ENCODE data around the gene RPTOR. TPM values are rescaled to one million over a fixed set of nuclear protein-coding genes. Genes with fewer than 3 reads are reported as not detected.

RPTOR gene
- total RNA-seq, 1 donor from 2014 or later, result 32.0 TPM

DNA sequence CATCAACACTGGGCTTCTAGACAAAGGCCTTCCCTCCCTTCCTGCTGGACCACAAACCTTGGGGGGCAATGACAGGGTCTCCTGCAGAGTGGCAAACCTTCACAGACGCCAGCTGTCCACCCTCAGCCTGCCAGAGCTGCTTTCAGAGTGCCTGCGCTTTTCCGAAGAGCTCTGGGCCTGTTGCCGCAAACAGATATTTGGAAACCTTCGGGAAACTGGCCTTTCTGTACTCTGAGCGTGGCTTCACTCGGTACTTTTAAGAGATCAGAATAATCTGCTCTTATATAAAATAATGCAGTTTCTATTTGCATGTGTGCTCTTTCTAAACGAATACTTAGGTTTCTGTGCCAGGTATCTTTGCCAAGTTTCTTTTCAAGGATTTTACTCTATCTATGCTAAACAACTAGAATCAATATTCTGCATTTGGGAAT lies 294.9 kb downstream of the RPTOR start:
- FAIRE-seq, result no peak
- Mint-ChIP-seq H3K4me1 (ENCODE audit: low read depth, unreplicated experiment) (peaks cover 2% of the 10 kb centered on the region), H3K27me3 (ENCODE audit: low read depth, unreplicated experiment) (no peaks in the 10 kb centered on the region), H3K9me3 (ENCODE audit: unreplicated experiment) (no peaks in the 10 kb centered on the region), H3K27ac (ENCODE audit: unreplicated experiment) (no peak overlapping the region), H3K4me3 (ENCODE audit: unreplicated experiment) (no peak overlapping the region), H3K36me3 (ENCODE audit: low read depth, unreplicated experiment) (peaks cover 5% of the 10 kb centered on the region)
- DNase-seq (ENCODE audit: low read depth), result no peak
- no peaks in the 10 kb centered on the region for H3K27me3 ChIP-seq (ENCODE audit: insufficient read depth, low read length)
- no peak overlapping the region for H3K4me3 ChIP-seq (ENCODE audit: insufficient read depth, low read depth, low read length)
- H3K27ac ChIP-seq (ENCODE audit: low read depth, low read length), result no peak overlapping the region
- peaks cover 7% of the 10 kb centered on the region for H3K4me1 ChIP-seq (ENCODE audit: insufficient read depth, low read length)
- no peaks in the 10 kb centered on the region for H3K9me3 ChIP-seq (ENCODE audit: insufficient read depth, low read depth, low read length)
- H4K20me1 ChIP-seq (ENCODE audit: insufficient read depth, low read length), result no peaks in the 10 kb centered on the region
- TF ChIP-seq, protein P1, sequence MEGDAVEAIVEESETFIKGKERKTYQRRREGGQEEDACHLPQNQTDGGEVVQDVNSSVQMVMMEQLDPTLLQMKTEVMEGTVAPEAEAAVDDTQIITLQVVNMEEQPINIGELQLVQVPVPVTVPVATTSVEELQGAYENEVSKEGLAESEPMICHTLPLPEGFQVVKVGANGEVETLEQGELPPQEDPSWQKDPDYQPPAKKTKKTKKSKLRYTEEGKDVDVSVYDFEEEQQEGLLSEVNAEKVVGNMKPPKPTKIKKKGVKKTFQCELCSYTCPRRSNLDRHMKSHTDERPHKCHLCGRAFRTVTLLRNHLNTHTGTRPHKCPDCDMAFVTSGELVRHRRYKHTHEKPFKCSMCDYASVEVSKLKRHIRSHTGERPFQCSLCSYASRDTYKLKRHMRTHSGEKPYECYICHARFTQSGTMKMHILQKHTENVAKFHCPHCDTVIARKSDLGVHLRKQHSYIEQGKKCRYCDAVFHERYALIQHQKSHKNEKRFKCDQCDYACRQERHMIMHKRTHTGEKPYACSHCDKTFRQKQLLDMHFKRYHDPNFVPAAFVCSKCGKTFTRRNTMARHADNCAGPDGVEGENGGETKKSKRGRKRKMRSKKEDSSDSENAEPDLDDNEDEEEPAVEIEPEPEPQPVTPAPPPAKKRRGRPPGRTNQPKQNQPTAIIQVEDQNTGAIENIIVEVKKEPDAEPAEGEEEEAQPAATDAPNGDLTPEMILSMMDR (IDR thresholded peaks at IDR 0.05; ENCODE audit: insufficient read depth, low read depth, low read length), result no peak
- no peak for TF ChIP-seq EZH2 (IDR thresholded peaks at IDR 0.05; ENCODE audit: insufficient read depth, low read length)
- H3K79me2 ChIP-seq (ENCODE audit: insufficient read depth, low read length), result no peaks in the 10 kb centered on the region
- no peak overlapping the region for H3K4me2 ChIP-seq (ENCODE audit: low read length)
- no peak overlapping the region for H3K9ac ChIP-seq (ENCODE audit: low read length)
- no peaks in the 10 kb centered on the region for H3K36me3 ChIP-seq (ENCODE audit: insufficient read depth, low read length)
- H2AFZ ChIP-seq (ENCODE audit: low read depth, low read length), result peak overlapping the region; percentile 26

DNA sequence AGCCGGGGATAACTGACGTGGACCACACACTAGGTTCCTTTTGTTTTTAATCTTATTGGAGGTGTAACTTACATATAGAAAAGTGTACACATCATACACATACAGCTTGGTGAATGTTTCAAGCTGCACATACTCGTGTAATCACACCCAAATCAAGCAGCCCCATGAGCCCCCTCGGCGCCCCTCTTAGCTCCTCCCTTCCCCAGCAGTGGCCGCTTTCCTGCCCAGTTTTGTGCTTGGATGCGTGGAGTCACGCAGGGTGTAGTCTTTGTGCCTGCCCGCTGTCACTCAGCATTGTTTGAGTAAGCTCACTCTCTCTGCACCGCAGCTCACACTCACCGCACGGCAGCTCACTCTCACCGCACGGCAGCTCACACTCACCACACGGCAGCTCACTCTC lies 295.3 kb downstream of the RPTOR start:
- Mint-ChIP-seq H3K27me3 (ENCODE audit: low read depth, unreplicated experiment) (no peaks in the 10 kb centered on the region), H3K27ac (ENCODE audit: unreplicated experiment) (no peak overlapping the region)
- no peak for DNase-seq (ENCODE audit: low read depth)

DNA sequence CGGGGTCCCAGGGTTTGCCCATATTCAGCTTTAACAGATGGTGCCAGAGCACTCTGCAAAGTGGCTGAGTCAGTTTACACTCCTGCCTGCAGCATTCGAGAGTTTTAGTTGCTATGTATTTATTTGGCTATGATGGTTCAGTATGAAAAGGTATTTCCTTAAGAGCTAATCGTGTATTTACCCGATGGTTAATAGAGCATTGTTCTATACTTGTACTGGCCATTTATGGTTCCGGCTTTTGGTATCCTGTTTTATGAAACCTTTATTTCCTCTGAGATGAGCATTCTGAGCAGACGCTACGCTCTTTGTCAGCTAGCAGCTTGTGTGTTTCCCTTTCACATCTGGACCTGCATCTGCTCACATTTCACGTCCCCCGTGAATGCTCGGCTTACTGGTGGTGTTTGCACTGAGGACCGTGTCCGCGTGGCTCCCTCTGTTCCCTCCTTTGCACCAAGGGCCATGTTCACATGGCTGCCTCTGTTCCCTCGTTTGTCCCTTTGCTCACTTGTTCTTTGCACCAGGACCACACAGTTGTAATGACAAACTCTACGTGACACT lies 297.9 kb downstream of the RPTOR start:
- peaks cover 7% of the 10 kb centered on the region for H3K4me1 ChIP-seq (ENCODE audit: insufficient read depth, low read length)
- no peaks in the 10 kb centered on the region for H3K27me3 ChIP-seq (ENCODE audit: insufficient read depth, low read length)
- DNase-seq (ENCODE audit: low read depth) (no peak), FAIRE-seq (no peak)
- Mint-ChIP-seq H3K27me3 (ENCODE audit: low read depth, unreplicated experiment) (no peaks in the 10 kb centered on the region), H3K27ac (ENCODE audit: unreplicated experiment) (no peak overlapping the region), H3K4me1 (ENCODE audit: low read depth, unreplicated experiment) (peaks cover 4% of the 10 kb centered on the region), H3K9me3 (ENCODE audit: unreplicated experiment) (no peaks in the 10 kb centered on the region), H3K36me3 (ENCODE audit: low read depth, unreplicated experiment) (peaks cover 13% of the 10 kb centered on the region), H3K4me3 (ENCODE audit: unreplicated experiment) (no peak overlapping the region)
- no peak overlapping the region for H2AFZ ChIP-seq (ENCODE audit: low read depth, low read length)
- no peak overlapping the region for H3K27ac ChIP-seq (ENCODE audit: low read depth, low read length)
- H3K9me3 ChIP-seq (ENCODE audit: insufficient read depth, low read depth, low read length), result no peaks in the 10 kb centered on the region
- H3K4me2 ChIP-seq (ENCODE audit: low read length), result no peak overlapping the region
- no peaks in the 10 kb centered on the region for H4K20me1 ChIP-seq (ENCODE audit: insufficient read depth, low read length)
- H3K9ac ChIP-seq (ENCODE audit: low read length), result no peak overlapping the region
- H3K36me3 ChIP-seq (ENCODE audit: insufficient read depth, low read length), result peaks cover 4% of the 10 kb centered on the region
- no peak overlapping the region for H3K4me3 ChIP-seq (ENCODE audit: insufficient read depth, low read depth, low read length)
- H3K79me2 ChIP-seq (ENCODE audit: insufficient read depth, low read length), result no peaks in the 10 kb centered on the region
- TF ChIP-seq EZH2 (IDR thresholded peaks at IDR 0.05; ENCODE audit: insufficient read depth, low read length), result no peak
- TF ChIP-seq, protein P1 (IDR thresholded peaks at IDR 0.05; ENCODE audit: insufficient read depth, low read depth, low read length), result no peak

More for the DNA sequence above, 295.3 kb downstream of the RPTOR start:
- peaks cover 7% of the 10 kb centered on the region for H3K4me1 ChIP-seq (ENCODE audit: insufficient read depth, low read length)
- no peaks in the 10 kb centered on the region for H3K9me3 Mint-ChIP-seq (ENCODE audit: unreplicated experiment)
- no peak overlapping the region for H3K9ac ChIP-seq (ENCODE audit: low read length)
- H3K9me3 ChIP-seq (ENCODE audit: insufficient read depth, low read depth, low read length), result no peaks in the 10 kb centered on the region
- H3K36me3 ChIP-seq (ENCODE audit: insufficient read depth, low read length), result no peaks in the 10 kb centered on the region
- H3K27me3 ChIP-seq (ENCODE audit: insufficient read depth, low read length), result no peaks in the 10 kb centered on the region
- no peak overlapping the region for H2AFZ ChIP-seq (ENCODE audit: low read depth, low read length)
- H3K79me2 ChIP-seq (ENCODE audit: insufficient read depth, low read length), result no peaks in the 10 kb centered on the region
- H3K4me1 Mint-ChIP-seq (ENCODE audit: low read depth, unreplicated experiment), result peaks cover 2% of the 10 kb centered on the region
- no peak for FAIRE-seq
- H3K27ac ChIP-seq (ENCODE audit: low read depth, low read length), result no peak overlapping the region
- no peak overlapping the region for H3K4me3 Mint-ChIP-seq (ENCODE audit: unreplicated experiment)
- no peak overlapping the region for H3K4me3 ChIP-seq (ENCODE audit: insufficient read depth, low read depth, low read length)
- H4K20me1 ChIP-seq (ENCODE audit: insufficient read depth, low read length), result no peaks in the 10 kb centered on the region
- peaks cover 5% of the 10 kb centered on the region for H3K36me3 Mint-ChIP-seq (ENCODE audit: low read depth, unreplicated experiment)
- TF ChIP-seq, protein P1 (IDR thresholded peaks at IDR 0.05; ENCODE audit: insufficient read depth, low read depth, low read length), result no peak
- no peak for TF ChIP-seq EZH2 (IDR thresholded peaks at IDR 0.05; ENCODE audit: insufficient read depth, low read length)
- no peak overlapping the region for H3K4me2 ChIP-seq (ENCODE audit: low read length)
